GM19351 (cell line): ENCODE measurements around the gene MROH7.

Source experiments
- ATAC-seq: cut with Tn5 transposase; IDR thresholded peaks from one replicate; pipeline ENCODE4 v1.9.1; 2021; ENCODE audit warnings: mild to moderate bottlenecking, moderate library complexity; ENCODE audit not compliant: unreplicated experiment

MROH7 gene

GRCh38 chr1:54724771-54725170, 83.2 kb downstream of the MROH7 start:
- ATAC-seq, result no peak

- ATAC-seq, result no peak
Measured at GRCh38 chr1:54728027-54728426, 86.4 kb downstream of the MROH7 start.

- no peak for ATAC-seq
Measured at GRCh38 chr1:54736685-54737084, 95.1 kb downstream of the MROH7 start.

- ATAC-seq, result no peak
Measured at GRCh38 chr1:54738244-54738643, 96.7 kb downstream of the MROH7 start.

- ATAC-seq, result no peak
Measured at GRCh38 chr1:54741531-54741930, 99.9 kb downstream of the MROH7 start.

GRCh38 chr1:54742282-54742681, 100.7 kb downstream of the MROH7 start:
- ATAC-seq, result no peak

GRCh38 chr1:54743416-54744226, 102.0 kb downstream of the MROH7 start:
- no peak for ATAC-seq

GRCh38 chr1:54744696-54745095, 103.1 kb downstream of the MROH7 start:
- ATAC-seq, result no peak

GRCh38 chr1:54745274-54745673, 103.7 kb downstream of the MROH7 start:
- no peak for ATAC-seq

GRCh38 chr1:54745864-54746263, 104.3 kb downstream of the MROH7 start:
- ATAC-seq, result no peak

- ATAC-seq, result no peak
Measured at GRCh38 chr1:54748094-54748835, 106.7 kb downstream of the MROH7 start.

- ATAC-seq, result no peak
Measured at GRCh38 chr1:54750596-54750995, 109.0 kb downstream of the MROH7 start.

GRCh38 chr1:54751426-54751825, 109.8 kb downstream of the MROH7 start:
- no peak for ATAC-seq

GRCh38 chr1:54754045-54754444, 112.5 kb downstream of the MROH7 start:
- no peak for ATAC-seq

GRCh38 chr1:54754486-54755285, 113.1 kb downstream of the MROH7 start:
- no peak for ATAC-seq

GRCh38 chr1:54757833-54758232, 116.2 kb downstream of the MROH7 start:
- no peak for ATAC-seq

- ATAC-seq, result no peak
Measured at GRCh38 chr1:54758678-54759348, 117.2 kb downstream of the MROH7 start.
